ENCODE data around the gene EVPLL. TPM values are rescaled to one million over a fixed set of nuclear protein-coding genes. Genes with fewer than 3 reads are reported as not detected.

EVPLL gene
- not detected in 5 replicates for total RNA-seq (2022; extraction: Qiagen RNA extraction; ENCODE audit: low read depth)

DNA sequence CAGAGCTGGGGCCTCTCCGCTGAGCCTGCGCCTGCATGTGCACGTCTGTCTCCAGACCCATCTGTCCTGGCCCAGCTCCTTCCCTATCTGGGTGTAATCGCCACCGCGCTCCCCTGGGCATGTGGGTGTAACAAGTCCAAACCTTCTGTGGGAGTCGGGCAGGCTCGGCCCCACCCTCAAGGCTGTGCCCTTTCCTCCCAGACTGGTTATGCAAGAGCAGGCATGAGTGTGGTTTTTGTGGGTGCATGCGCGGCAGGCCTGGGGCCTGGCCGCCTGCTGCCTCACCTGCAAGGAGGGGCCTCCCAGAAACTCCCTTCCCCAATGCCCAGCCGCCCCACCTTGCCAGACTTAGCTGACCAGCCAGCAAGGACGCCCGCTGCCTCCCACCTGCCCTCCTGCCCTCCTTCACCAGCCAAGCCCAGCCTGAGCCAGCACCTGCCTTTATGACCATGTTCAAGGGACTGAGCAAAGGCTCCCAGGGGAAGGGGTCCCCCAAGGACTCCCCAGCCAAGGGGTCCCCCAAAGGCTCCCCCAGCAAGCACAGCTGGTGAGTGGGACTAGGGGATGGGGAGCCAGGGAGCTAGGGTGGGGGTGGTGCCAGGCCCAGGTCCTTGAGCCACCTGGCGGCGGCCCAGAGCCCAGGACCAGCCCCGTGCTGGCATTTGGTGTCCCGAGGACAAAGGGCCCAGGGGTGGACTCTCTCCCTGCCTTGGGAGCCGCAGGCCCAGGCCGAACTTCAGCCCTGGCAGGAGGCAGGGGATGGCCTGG is at the start of gene EVPLL:
Gene EVPLL, plus strand, starts transcription at position 342 of the 768 bp plus-strand sequence. CDS start 3,160 bp downstream, outside the sequence.

DNA sequence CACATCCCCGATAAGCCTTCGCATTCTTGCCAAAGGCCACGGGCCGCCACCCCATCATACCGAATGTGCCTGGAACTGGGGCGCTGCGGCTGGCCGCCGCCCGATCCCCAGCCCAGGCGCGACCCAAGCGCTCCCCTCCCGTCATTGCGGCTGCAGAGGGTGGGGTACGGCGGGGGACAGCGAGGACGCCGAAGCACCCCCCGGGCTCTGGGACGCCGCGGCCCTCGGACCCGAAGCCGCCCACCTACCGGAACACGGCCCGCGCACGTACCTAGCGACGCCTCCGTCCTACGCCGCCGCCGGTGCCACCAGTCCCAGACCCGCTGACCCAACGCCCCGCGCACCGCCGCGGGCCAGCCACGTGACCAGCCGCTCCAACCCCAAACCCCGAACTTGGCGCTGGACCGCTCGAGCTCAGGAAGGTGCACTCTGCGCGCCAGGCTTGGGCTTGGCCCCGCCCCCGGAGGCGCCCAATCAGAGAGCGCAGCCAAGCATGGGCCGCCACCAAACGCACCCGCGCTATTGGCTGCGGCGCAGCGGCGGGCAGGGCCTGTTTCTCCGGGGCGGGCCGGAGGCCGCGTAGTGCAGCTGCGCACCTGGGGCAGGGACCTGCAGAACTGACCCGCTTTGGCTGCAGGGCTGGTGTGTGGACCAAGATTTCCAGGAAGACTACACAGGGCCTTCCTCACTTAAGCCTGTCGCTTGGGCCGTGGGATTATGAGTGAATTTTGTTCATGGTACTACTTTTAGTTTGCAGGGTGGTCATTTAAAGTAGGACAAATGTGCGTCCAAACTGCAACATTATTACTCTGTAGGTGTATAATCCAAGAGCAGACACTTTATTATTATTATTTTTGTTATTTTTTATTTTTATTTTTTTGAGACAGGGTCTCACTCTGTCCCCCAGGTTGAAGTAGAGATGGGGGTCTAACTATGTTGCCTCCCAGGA is 14.2 kb upstream of the EVPLL start, which contains the start of gene SHMT1:
Gene SHMT1, minus strand, starts transcription at position 450 of the 949 bp plus-strand sequence. CDS start 7,569 bp downstream, outside the sequence.

Other genes starting within 250 kb of the EVPLL start
- gene ALKBH5, start 193.9 kb upstream of the EVPLL start, total RNA-seq (2022; extraction: Qiagen RNA extraction; ENCODE audit: low read depth) = 49.9 to 64.1 TPM (median 61.8 TPM) in 5 replicates
- gene LLGL1, start 152.1 kb upstream of the EVPLL start, total RNA-seq (2022; extraction: Qiagen RNA extraction; ENCODE audit: low read depth) = 13.2 to 19.9 TPM (median 15.7 TPM) in 5 replicates
- 231 to 269 TPM (median 252 TPM) in 5 replicates for gene FLII, start 119.0 kb upstream of the EVPLL start, total RNA-seq (2022; extraction: Qiagen RNA extraction; ENCODE audit: low read depth)
- gene MIEF2, start 117.1 kb upstream of the EVPLL start, total RNA-seq (2022; extraction: Qiagen RNA extraction; ENCODE audit: low read depth) = 5.7 to 11.0 TPM (median 9.2 TPM) in 5 replicates
- 35.2 to 43.3 TPM (median 40.9 TPM) in 5 replicates for gene TOP3A, start 62.8 kb upstream of the EVPLL start, total RNA-seq (2022; extraction: Qiagen RNA extraction; ENCODE audit: low read depth)
- gene SMCR8, start 62.5 kb upstream of the EVPLL start, total RNA-seq (2022; extraction: Qiagen RNA extraction; ENCODE audit: low read depth) = 18.2 to 19.0 TPM (median 18.5 TPM) in 5 replicates
- 40.0 to 48.3 TPM (median 45.8 TPM) in 5 replicates for gene SHMT1, start 14.2 kb upstream of the EVPLL start, total RNA-seq (2022; extraction: Qiagen RNA extraction; ENCODE audit: low read depth)
- not detected in 5 replicates for gene LGALS9C, start 99.0 kb downstream of the EVPLL start, total RNA-seq (2022; extraction: Qiagen RNA extraction; ENCODE audit: low read depth)

Measured in A549 treated with DMSO at 1 μM for 4 hours (cell line).